Lung (tissue), 12 donors: ENCODE measurements around the gene CR1. TPM values are rescaled to one million over a fixed set of nuclear protein-coding genes. Genes with fewer than 3 reads are reported as not detected.

Experiments used
- ATAC-seq: fragments of 200-7000 bp; cut with Tn5 transposase; one replicate; pipeline ENCODE4 v1.9.1; 2020; ENCODE audit warnings: moderate number of reproducible peaks; ENCODE audit not compliant: insufficient read depth, low FRiP score
- DNase-seq, 3 donors: peaks; one replicate each; pipeline ENCODE4 v3.0.0-alpha.2; 2013 to 2017
- H3K27ac ChIP-seq, 2 donors: one replicate each; pipeline ENCODE4 v1.5.1; 2013; ENCODE audit warnings: mild to moderate bottlenecking in 2 of 2, moderate library complexity in 2 of 2, control low read depth in 1 of 2, inconsistent platforms in 1 of 2, low read depth in 1 of 2, low read length in 1 of 2
- H3K27me3 ChIP-seq, 3 donors: one replicate each; pipeline ENCODE4 v1.5.1; 2013; ENCODE audit warnings: low read length in 2 of 3; ENCODE audit not compliant: control insufficient read depth in 3 of 3, insufficient read depth in 3 of 3
- H3K36me3 ChIP-seq, 4 donors: one replicate each; pipeline ENCODE4 v1.5.1; 2013; ENCODE audit warnings: low read length in 4 of 4, mild to moderate bottlenecking in 1 of 4, moderate library complexity in 1 of 4; ENCODE audit not compliant: control insufficient read depth in 4 of 4, insufficient read depth in 4 of 4
- H3K4me1 ChIP-seq, 5 donors: one replicate each; pipeline ENCODE4 v1.5.1; 2013; ENCODE audit warnings: low read length in 5 of 5, mild to moderate bottlenecking in 2 of 5, moderate library complexity in 1 of 5; ENCODE audit not compliant: control insufficient read depth in 5 of 5, insufficient read depth in 5 of 5
- H3K4me3 ChIP-seq: one replicate; pipeline ENCODE4 v1.5.1; 2013; ENCODE audit warnings: mild to moderate bottlenecking, control low read depth, moderate library complexity
- H3K9ac ChIP-seq, 2 donors: one replicate each; pipeline ENCODE4 v1.5.1; 2013; ENCODE audit warnings: low read length in 2 of 2, control low read depth in 1 of 2; ENCODE audit not compliant: insufficient read depth in 1 of 2
- H3K9me3 ChIP-seq, 4 donors: one replicate each; pipeline ENCODE4 v1.5.1; 2013; ENCODE audit warnings: low read length in 3 of 4, mild to moderate bottlenecking in 1 of 4, moderate library complexity in 1 of 4; ENCODE audit not compliant: control insufficient read depth in 4 of 4, insufficient read depth in 3 of 4
- WGBS, 2 donors: extraction: QIAGEN DNeasy Blood & Tissue Kit; methylation state at CpG; one replicate each; pipeline ENCODE4 v1.1.7; 2013; 5-methylcytosine and 5-hydroxymethylcytosine counted together
- polyA plus RNA-seq, 2 donors: library from polyadenylated mRNA; stranded (reverse); fragments of 200-250 nt; gene quantifications; one replicate each; pipeline ENCODE4 v1.2.1, GENCODE V29; 2013
- total RNA-seq, 2 donors: library from RNA; depleted of rRNA in 1 of 2; stranded (reverse); fragments of >200 nt in 1 of 2; gene quantifications; one replicate each; pipeline ENCODE4 v1.2.1, GENCODE V29; 2014 to 2021
- TF ChIP-seq, protein P1 (sequence below): IDR thresholded peaks from 2 replicates; pipeline ENCODE4 v1.5.1; 2012; ENCODE audit warnings: mild to moderate bottlenecking; ENCODE audit errors: control extremely low read depth, extremely low read depth
- donor health status: control.
- donor health status: control.
- donor health status: Bipolar disorder and iron deficiency.
- donor health status: healthy.
- donor health status: DM: yes; HTN: yes; CAD: no.

CR1 gene
- total and polyA plus RNA-seq, 4 donors, result 0.57 to 26.6 (median 16.6) TPM

DNA sequence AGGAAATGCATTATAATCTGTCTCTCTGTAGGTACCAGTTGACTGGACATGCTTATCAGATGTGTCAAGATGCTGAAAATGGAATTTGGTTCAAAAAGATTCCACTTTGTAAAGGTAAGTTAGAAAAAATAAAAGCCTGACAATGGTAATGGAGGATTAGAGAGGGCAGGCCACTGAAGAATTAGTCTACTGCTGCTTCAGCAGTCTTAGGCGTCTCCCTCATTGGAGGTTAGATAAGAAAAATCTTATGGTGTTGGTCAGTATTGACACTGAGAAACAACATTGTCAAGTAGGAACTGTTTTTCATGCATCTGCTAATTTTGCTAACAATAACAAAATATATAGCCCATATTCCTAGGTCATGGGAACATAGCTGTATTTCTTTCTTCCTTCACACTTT, 21.7 kb upstream of the CR1 start:
- no peak for ATAC-seq

DNA sequence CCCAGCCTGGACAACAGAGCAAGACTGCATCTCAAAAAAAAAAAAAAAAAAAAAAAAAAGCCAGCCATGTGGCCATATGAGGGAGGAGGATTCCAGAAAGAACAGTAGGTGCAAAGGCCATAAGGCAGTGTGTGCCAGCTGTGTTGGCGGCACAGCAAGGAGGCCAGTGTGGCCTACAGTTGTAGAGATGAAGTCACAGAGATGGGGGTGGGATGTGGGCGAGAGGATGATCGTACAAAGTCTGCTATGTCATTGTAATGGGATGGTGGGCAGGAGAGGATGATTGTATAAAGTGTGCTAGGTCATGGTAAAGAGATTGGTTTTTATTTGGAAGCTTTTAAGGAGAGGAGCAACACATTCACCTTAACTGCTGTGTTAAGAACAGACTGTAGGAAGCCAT, 9.8 kb upstream of the CR1 start:
- DNase-seq (no peak), ATAC-seq (no peak)
- H3K27me3 ChIP-seq, result no peaks in the 10 kb centered on the region
- no peak overlapping the region for H3K4me3 ChIP-seq
- H3K4me1 ChIP-seq, result no peaks in the 10 kb centered on the region
- no peak overlapping the region for H3K9ac ChIP-seq
- WGBS, 2 donors, result 77 to 95% methylated on average over 3 of the region's 3 CpGs
- TF ChIP-seq, protein P1, sequence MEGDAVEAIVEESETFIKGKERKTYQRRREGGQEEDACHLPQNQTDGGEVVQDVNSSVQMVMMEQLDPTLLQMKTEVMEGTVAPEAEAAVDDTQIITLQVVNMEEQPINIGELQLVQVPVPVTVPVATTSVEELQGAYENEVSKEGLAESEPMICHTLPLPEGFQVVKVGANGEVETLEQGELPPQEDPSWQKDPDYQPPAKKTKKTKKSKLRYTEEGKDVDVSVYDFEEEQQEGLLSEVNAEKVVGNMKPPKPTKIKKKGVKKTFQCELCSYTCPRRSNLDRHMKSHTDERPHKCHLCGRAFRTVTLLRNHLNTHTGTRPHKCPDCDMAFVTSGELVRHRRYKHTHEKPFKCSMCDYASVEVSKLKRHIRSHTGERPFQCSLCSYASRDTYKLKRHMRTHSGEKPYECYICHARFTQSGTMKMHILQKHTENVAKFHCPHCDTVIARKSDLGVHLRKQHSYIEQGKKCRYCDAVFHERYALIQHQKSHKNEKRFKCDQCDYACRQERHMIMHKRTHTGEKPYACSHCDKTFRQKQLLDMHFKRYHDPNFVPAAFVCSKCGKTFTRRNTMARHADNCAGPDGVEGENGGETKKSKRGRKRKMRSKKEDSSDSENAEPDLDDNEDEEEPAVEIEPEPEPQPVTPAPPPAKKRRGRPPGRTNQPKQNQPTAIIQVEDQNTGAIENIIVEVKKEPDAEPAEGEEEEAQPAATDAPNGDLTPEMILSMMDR, result no peak
- H3K9me3 ChIP-seq, result no peaks in the 10 kb centered on the region
- H3K27ac ChIP-seq, result no peak overlapping the region
- H3K36me3 ChIP-seq, result no peaks in the 10 kb centered on the region

More for the DNA sequence above, 21.7 kb upstream of the CR1 start:
- no peaks in the 10 kb centered on the region for H3K9me3 ChIP-seq
- no peaks in the 10 kb centered on the region for H3K36me3 ChIP-seq
- no peak overlapping the region for H3K9ac ChIP-seq
- DNase-seq, result no peak
- no peak overlapping the region for H3K27ac ChIP-seq
- no peak overlapping the region for H3K4me3 ChIP-seq
- 95 to 96% methylated on average over 1 of the region's 1 CpG for WGBS, 2 donors
- TF ChIP-seq, protein P1, result no peak
- H3K4me1 ChIP-seq, result no peaks in the 10 kb centered on the region
- H3K27me3 ChIP-seq, result no peaks in the 10 kb centered on the region

DNA sequence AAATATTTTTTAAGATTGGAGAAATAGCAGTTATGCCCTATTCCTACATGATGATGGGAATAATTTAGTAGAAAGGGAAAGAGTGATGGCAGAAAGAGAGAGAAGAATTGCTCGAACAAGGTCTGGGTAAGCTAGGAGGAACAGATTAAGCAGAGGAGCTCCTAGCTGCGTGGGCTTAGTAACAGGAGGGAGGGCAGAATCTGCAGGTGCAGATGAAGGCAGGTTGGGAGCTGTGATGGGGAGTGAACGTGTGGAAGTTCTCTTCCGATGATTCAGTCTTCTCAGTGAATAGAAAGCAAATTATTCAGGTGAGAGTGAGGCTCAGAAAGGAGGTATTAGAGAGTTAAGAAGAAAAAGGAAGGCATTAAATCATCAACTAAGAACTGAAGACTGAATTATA, 8.3 kb upstream of the CR1 start:
- TF ChIP-seq, protein P1, result no peak
- WGBS, 2 donors, result 80 to 93% methylated on average over 4 of the region's 4 CpGs
- no peaks in the 10 kb centered on the region for H3K4me1 ChIP-seq

DNA sequence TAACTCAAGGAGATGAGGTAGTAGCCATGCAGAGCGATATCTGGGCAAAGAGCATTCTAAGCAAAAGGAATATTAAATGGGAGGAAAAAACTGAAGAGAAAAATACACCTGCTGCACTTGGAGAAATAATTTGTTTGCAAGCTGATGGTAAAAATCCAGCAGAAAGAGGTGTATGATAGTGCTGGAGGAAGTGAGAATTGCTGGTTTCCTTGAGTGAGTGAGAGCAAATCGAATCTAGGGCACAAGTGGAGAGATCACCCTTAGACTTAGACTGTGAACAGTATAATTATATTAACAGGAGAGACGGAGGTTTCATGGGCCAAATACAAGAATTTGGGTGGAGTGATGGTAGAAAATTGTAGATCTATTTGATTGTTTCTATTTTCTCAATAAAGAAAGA, 2.7 kb upstream of the CR1 start:
- Histone ChIP-seq H3K27ac (no peak overlapping the region), H3K9ac (no peak overlapping the region), H3K9me3 (peaks cover 0 to 3% (median 0%) of the 10 kb centered on the region in 4 donors), H3K36me3 (no peaks in the 10 kb centered on the region), H3K27me3 (peaks cover 0 to 40% (median 36%) of the 10 kb centered on the region in 3 donors), H3K4me1 (peaks cover 0 to 6% (median 0%) of the 10 kb centered on the region in 5 donors), H3K4me3 (no peak overlapping the region)
- no peak for DNase-seq
- TF ChIP-seq, protein P1, result no peak
- ATAC-seq, result no peak
- WGBS, 2 donors, result 82 to 85% methylated on average over 3 of the region's 3 CpGs

More for the DNA sequence above, 8.3 kb upstream of the CR1 start:
- DNase-seq, result no peak
- H3K9ac ChIP-seq, result no peak overlapping the region
- H3K27ac ChIP-seq, result no peak overlapping the region
- H3K9me3 ChIP-seq, result no peaks in the 10 kb centered on the region
- H3K4me3 ChIP-seq, result no peak overlapping the region
- ATAC-seq, result no peak
- no peaks in the 10 kb centered on the region for H3K36me3 ChIP-seq
- no peaks in the 10 kb centered on the region for H3K27me3 ChIP-seq
